ENCODE measurements around the gene LNX1. TPM values are rescaled to one million over a fixed set of nuclear protein-coding genes. Genes with fewer than 3 reads are reported as not detected.

The LNX1 gene
- polyA plus RNA-seq, 1 experiment, result 0.29 TPM

DNA sequence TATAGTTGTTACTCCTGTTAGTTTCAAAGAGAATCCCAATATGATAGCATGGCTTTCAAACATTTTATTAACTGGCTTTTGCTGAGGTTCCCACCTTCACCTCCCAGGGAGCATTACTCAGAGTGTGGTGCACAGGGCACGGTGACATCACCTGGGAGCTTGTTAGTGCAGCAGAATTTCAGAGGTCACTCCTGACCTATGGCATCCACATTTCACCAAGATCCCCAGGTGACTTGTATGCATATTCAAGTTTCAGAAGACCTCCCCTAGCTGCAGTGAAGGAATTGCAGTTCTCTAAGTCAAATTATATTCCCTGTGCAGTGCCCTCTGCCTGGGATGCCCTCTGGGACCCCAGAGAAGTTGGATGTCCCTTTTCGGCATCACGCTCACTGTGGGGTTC is 29.7 kb upstream of the LNX1 start:
- CTCF ChIA-PET, result interaction anchor here (0.9 kb wide), 1 partner anchor 9 kb away, joined by 3 read pairs; no protein-coding TSS in a partner anchor

DNA sequence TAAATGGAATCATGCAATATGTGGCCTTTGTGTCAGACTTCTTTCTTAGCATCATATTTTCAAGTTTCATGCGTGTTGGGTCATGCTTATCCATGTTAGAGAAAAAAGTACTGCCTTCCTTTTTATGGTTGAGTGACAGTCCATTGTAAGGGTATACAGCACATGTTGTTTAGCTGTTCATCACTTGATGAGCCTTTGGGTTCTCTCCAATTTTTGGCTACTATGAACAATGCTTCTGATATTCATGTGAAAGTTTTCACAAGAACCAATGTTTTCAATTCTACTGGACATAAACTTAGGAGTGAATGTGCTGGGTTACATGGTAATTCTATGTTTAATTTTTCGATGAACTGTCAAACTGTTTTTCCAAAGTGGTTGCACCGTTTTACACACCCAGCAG is 28.1 kb upstream of the LNX1 start:
- TF ChIP-seq, protein P1, sequence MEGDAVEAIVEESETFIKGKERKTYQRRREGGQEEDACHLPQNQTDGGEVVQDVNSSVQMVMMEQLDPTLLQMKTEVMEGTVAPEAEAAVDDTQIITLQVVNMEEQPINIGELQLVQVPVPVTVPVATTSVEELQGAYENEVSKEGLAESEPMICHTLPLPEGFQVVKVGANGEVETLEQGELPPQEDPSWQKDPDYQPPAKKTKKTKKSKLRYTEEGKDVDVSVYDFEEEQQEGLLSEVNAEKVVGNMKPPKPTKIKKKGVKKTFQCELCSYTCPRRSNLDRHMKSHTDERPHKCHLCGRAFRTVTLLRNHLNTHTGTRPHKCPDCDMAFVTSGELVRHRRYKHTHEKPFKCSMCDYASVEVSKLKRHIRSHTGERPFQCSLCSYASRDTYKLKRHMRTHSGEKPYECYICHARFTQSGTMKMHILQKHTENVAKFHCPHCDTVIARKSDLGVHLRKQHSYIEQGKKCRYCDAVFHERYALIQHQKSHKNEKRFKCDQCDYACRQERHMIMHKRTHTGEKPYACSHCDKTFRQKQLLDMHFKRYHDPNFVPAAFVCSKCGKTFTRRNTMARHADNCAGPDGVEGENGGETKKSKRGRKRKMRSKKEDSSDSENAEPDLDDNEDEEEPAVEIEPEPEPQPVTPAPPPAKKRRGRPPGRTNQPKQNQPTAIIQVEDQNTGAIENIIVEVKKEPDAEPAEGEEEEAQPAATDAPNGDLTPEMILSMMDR (IDR thresholded peaks at IDR 0.05; ENCODE audit: insufficient read depth, low read depth, low read length), result no peak
- POLR2A ChIA-PET, result no interaction called here

More for the DNA sequence above, 29.7 kb upstream of the LNX1 start:
- POLR2A ChIA-PET, result no interaction called here
- no peaks in the 10 kb centered on the region for H3K27me3 ChIP-seq (ENCODE audit: control insufficient read depth, insufficient read depth, low read length)
- no peak overlapping the region for H3K4me3 ChIP-seq (ENCODE audit: low read depth, low read length)
- H3K36me3 ChIP-seq (ENCODE audit: control insufficient read depth, insufficient read depth, low read length), result no peaks in the 10 kb centered on the region
- TF ChIP-seq, protein P1 (IDR thresholded peaks at IDR 0.05; ENCODE audit: insufficient read depth, low read depth, low read length), result no peak
- no peak for DNase-seq (ENCODE audit: low read depth)

DNA sequence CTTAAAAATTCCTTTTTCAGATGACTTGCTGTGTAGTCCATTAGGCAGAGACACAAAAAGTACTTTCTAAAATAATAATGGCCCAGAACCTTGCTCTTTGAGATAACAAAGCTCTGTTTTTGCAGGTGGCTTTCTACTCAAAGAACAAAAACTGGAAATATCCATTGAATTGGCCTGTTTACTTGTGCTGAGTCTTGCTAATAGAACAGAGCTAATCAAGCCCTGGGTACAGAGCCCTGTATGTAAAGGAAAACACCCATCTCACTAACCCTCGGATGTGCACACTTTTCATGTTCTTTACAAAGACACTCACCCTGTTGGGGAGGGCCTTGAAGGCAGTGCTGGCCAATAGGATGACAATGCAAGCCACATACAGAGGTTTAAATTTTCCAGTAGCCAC is 27.0 kb upstream of the LNX1 start:
- POLR2A ChIA-PET, result no interaction called here
- DNase-seq (ENCODE audit: low read depth), result no peak
- H3K27me3 ChIP-seq (ENCODE audit: control insufficient read depth, insufficient read depth, low read length), result no peaks in the 10 kb centered on the region
- H3K36me3 ChIP-seq (ENCODE audit: control insufficient read depth, insufficient read depth, low read length), result no peaks in the 10 kb centered on the region
- no peak overlapping the region for H3K4me3 ChIP-seq (ENCODE audit: low read depth, low read length)
- CTCF ChIA-PET, result interaction anchor here (0.9 to 2.2 kb wide), 2 partner anchors 9 to 25 kb away, joined by 3 to 6 read pairs; no protein-coding TSS in a partner anchor
- TF ChIP-seq, protein P1 (IDR thresholded peaks at IDR 0.05; ENCODE audit: insufficient read depth, low read depth, low read length), result no peak

More for the DNA sequence above, 28.1 kb upstream of the LNX1 start:
- no peak overlapping the region for H3K4me3 ChIP-seq (ENCODE audit: low read depth, low read length)
- CTCF ChIA-PET, result interaction anchor here (2.2 kb wide), 1 partner anchor 7 kb away, joined by 6 read pairs; no protein-coding TSS in a partner anchor
- no peaks in the 10 kb centered on the region for H3K27me3 ChIP-seq (ENCODE audit: control insufficient read depth, insufficient read depth, low read length)
- H3K36me3 ChIP-seq (ENCODE audit: control insufficient read depth, insufficient read depth, low read length), result no peaks in the 10 kb centered on the region
- DNase-seq (ENCODE audit: low read depth), result no peak

DNA sequence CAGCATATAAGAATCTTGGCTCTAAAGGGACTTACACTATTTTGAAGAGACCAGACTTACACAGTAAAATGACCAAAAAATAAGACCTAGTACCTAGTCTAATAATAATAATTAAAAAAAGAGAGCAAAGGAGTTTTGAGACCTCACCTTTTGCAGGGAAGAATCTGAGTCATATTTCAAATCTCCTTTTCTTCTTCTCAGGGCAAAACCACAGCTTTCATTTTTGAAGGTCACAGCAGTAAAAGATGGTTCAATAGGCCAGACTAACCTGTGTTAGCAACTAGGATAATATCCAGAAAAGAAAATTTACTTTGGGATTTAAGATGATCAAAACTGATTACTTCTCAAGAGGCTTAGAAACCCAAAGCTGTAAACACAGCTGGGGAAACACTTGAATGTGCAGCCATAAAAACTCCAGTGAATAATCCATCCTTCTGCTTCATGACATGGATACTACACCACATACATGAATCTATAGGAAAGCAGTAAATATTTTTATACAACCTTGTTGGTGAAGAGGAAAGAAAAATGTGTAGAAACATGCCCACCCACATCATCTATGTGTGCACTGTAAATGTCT is 25.9 kb upstream of the LNX1 start:
- no peak for DNase-seq (ENCODE audit: low read depth)
- POLR2A ChIA-PET, result no interaction called here
- CTCF ChIA-PET, result interaction anchor here (1.2 to 2.2 kb wide), 2 partner anchors 10 to 15 kb away, joined by 3 to 6 read pairs; no protein-coding TSS in a partner anchor

DNA sequence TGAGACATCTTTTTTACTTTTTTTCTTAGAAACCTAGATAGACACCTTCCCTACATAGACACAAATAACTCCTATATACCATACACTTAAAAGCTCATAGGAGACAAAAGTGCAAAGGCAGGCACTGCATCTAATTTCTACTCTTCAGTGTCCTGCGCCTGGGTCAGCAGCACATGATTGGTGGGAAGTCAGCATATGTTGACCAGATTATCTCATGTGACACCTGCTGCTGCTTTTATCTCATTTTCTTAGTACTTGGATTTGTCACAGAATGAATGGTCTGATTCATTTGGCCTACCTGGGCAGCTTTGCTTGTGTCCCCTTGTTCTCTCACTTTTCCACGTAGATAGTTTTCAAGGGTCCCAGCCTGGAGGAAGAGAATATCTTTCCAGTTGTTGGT is 24.9 kb upstream of the LNX1 start:
- H3K36me3 ChIP-seq (ENCODE audit: control insufficient read depth, insufficient read depth, low read length), result no peaks in the 10 kb centered on the region
- CTCF ChIA-PET, result interaction anchor here (1.2 kb wide), 1 partner anchor 14 kb away, joined by 3 read pairs; no protein-coding TSS in a partner anchor
- H3K4me3 ChIP-seq (ENCODE audit: low read depth, low read length), result no peak overlapping the region
- POLR2A ChIA-PET, result no interaction called here
- TF ChIP-seq, protein P1 (IDR thresholded peaks at IDR 0.05; ENCODE audit: insufficient read depth, low read depth, low read length), result no peak
- DNase-seq (ENCODE audit: low read depth), result no peak
- H3K27me3 ChIP-seq (ENCODE audit: control insufficient read depth, insufficient read depth, low read length), result no peaks in the 10 kb centered on the region

More for the DNA sequence above, 25.9 kb upstream of the LNX1 start:
- Histone ChIP-seq H3K4me3 (ENCODE audit: low read depth, low read length) (no peak overlapping the region), H3K36me3 (ENCODE audit: control insufficient read depth, insufficient read depth, low read length) (no peaks in the 10 kb centered on the region), H3K27me3 (ENCODE audit: control insufficient read depth, insufficient read depth, low read length) (no peaks in the 10 kb centered on the region)
- TF ChIP-seq, protein P1 (IDR thresholded peaks at IDR 0.05; ENCODE audit: insufficient read depth, low read depth, low read length), result no peak

Data from BJ (cell line).